Metanephros (tissue), 2 donors: ENCODE data around the gene ZFYVE21. TPM values are rescaled to one million over a fixed set of nuclear protein-coding genes. Genes with fewer than 3 reads are reported as not detected.

ENCODE experiments used
- small RNA-seq: library from RNA; depleted of rRNA; stranded (forward); fragments of <200 nt; gene quantifications from one replicate; pipeline ENCODE3, GENCODE V24; 2014; ENCODE audit warnings: low replicate concordance
- total RNA-seq: library from RNA; depleted of rRNA; stranded (reverse); fragments of >200 nt; gene quantifications from one replicate; pipeline ENCODE4 v1.2.3, GENCODE V29; 2014

Gene ZFYVE21
- total RNA-seq, result 74.3 TPM

GRCh38 chr14:103715052-103716000, at the start of gene ZFYVE21, which contains the start of gene XRCC3:
Gene ZFYVE21, plus strand, starts transcription at chr14:103715810. Its CDS starts 32 bp downstream, at chr14:103715842.
Gene XRCC3, minus strand, starts transcription at chr14:103715451. Its CDS starts 4,364 bp downstream, at chr14:103711087.

Small RNA genes lying within 50 kb of the gene (small RNA-seq; reads per million reads assigned to genes)
- not detected for gene RF00019

Other genes starting within 250 kb of the ZFYVE21 start
- gene CKB, start 193.0 kb upstream of the ZFYVE21 start, total RNA-seq, result 140 TPM
- 12.1 TPM for gene TRMT61A, start 186.6 kb upstream of the ZFYVE21 start, total RNA-seq
- 25.0 TPM for gene BAG5, start 153.2 kb upstream of the ZFYVE21 start, total RNA-seq
- gene COA8, start 152.8 kb upstream of the ZFYVE21 start, total RNA-seq, result 31.2 TPM
- gene KLC1, start 86.6 kb upstream of the ZFYVE21 start, total RNA-seq, result 167 TPM
- 14.9 TPM for gene XRCC3, start 359 bp upstream of the ZFYVE21 start, total RNA-seq
- gene PPP1R13B, start 131.8 kb downstream of the ZFYVE21 start, total RNA-seq, result 23.9 TPM
- gene TDRD9, start 212.6 kb downstream of the ZFYVE21 start, total RNA-seq, result 1.5 TPM
- 0.23 TPM for gene RD3L, start 226.7 kb downstream of the ZFYVE21 start, total RNA-seq